ENCODE results near the gene NGB.

- TF ChIP-seq CTCF (IDR thresholded peaks at IDR 0.05) (no peak), POLR2A (IDR thresholded peaks at IDR 0.05) (no peak)
Observed at GRCh38 chr14:77276295-77276935, 5.4 kb upstream of the NGB start.

Measured in transverse colon (tissue), 3 donors.